Right lobe of liver (tissue), 6 donors: ENCODE data around the gene HDGFL2. TPM values are rescaled to one million over a fixed set of nuclear protein-coding genes. Genes with fewer than 3 reads are reported as not detected.

Experiments used
- ATAC-seq, 4 donors: fragments of 200-7000 bp; cut with Tn5 transposase; one replicate each; pipeline ENCODE4 v1.9.1; 2020; ENCODE audit warnings: mild to moderate bottlenecking in 4 of 4, moderate library complexity in 4 of 4
- DNase-seq, 3 donors: peaks; one replicate each; pipeline ENCODE4 v3.0.0-alpha.2; 2020
- H3K27ac ChIP-seq, 3 donors: fragments of 200-600 bp; one replicate each; pipeline ENCODE4 v1.8.0; 2022
- H3K27me3 ChIP-seq, 2 donors: fragments of 200-600 bp; one replicate each; pipeline ENCODE4 v1.8.0; 2022
- H3K36me3 ChIP-seq, 4 donors: fragments of 200-600 bp; sonication (generic) in 1 of 4; one replicate each; pipeline versions ENCODE4 v1.5.1 to v1.8.0; 2017 to 2022; ENCODE audit warnings: control low read depth in 1 of 4
- H3K4me1 ChIP-seq, 4 donors: fragments of 200-600 bp; sonication (generic) in 1 of 4; one replicate each; pipeline versions ENCODE4 v1.5.1 to v1.8.0; 2017 to 2022; ENCODE audit warnings: control low read depth in 1 of 4
- H3K4me3 ChIP-seq, 3 donors: fragments of 200-600 bp; one replicate each; pipeline ENCODE4 v1.8.0; 2022
- H3K9me3 ChIP-seq, 4 donors: fragments of 200-600 bp; sonication (generic) in 1 of 4; one replicate each; pipeline versions ENCODE4 v1.5.1 to v1.8.0; 2017 to 2022; ENCODE audit warnings: control low read depth in 1 of 4
- CTCF ChIP-seq, 4 donors: fragments of 200-600 bp in 3 of 4; fragments of 450-650 bp in 1 of 4; IDR thresholded peaks; one replicate each; pipeline versions ENCODE4 v1.5.1 to v1.8.0; 2016 to 2022; ENCODE audit warnings: antibody characterized with exemption in 4 of 4, mild to moderate bottlenecking in 2 of 4
- POLR2A ChIP-seq: fragments of 450-650 bp; IDR thresholded peaks from one replicate; pipeline ENCODE4 v1.6.1; 2017; ENCODE audit warnings: antibody characterized with exemption, mild to moderate bottlenecking
- WGBS: methylation state at CpG from one replicate; pipeline ENCODE4 v1.1.6; 2018; ENCODE audit warnings: low coverage, low lambda C conversion rate; ENCODE audit not compliant: insufficient coverage; ENCODE audit errors: missing lambda C conversion rate; 5-methylcytosine and 5-hydroxymethylcytosine counted together
- intact Hi-C, 2 donors: fragments of 100-400 bp; cut with DNase I; formaldehyde crosslinking; loops; one replicate each; pipeline versions ENCODE4 v1.11.2 to v1.14.1; 2022
- total RNA-seq, 6 experiments: library from RNA; depleted of rRNA in 2 of 6; stranded (reverse); fragments of >200 nt in 2 of 6; fragmentation: NEBNext Ultra II Directional in 3 of 6; extraction: Animal tissue kit (Norgen Biotek cat#: 25700) in 3 of 6; gene quantifications; one replicate each; pipeline versions ENCODE4 v1.1.0 to v1.2.4, GENCODE V29; 2016 to 2023
- donor health status: DM: no; HTN: yes; CAD: no.
- donor health status: DM: no; HTN: no; CAD: no.
- donor health status: DM: no; HTN: no; CAD: no.
- donor health status: DM: no; HTN: yes; CAD: no.
- donor health status: DM: no; HTN: yes; CAD: no.

The HDGFL2 gene
- total RNA-seq, 6 experiments from 2014 or later = 8.4 to 16.3 (median 14.0) TPM

- peak within 1 kb of the TSS in 2 of 3 donors; percentile 28 to 47 for H3K27ac ChIP-seq
- peak; percentile 72 to 89 (median 83) for ATAC-seq
- peaks cover 0 to 23% (median 8%) of the 10 kb centered on the region in 4 donors for H3K36me3 ChIP-seq
- peaks cover 0 to 68% (median 31%) of the 10 kb centered on the region in 4 donors for H3K4me1 ChIP-seq
- no peaks in the 10 kb centered on the region for H3K9me3 ChIP-seq
- WGBS = 44% methylated on average over 16 of the region's 34 CpGs
- H3K27me3 ChIP-seq = no peaks in the 10 kb centered on the region
- TF ChIP-seq CTCF (IDR thresholded peaks at IDR 0.05) (peak in 1 of 4 donors; percentile 1), POLR2A (peak; percentile 97)
- intact Hi-C loops = no loop called here
- peak within 1 kb of the TSS in 2 of 3 donors; percentile 26 to 37 for H3K4me3 ChIP-seq
- DNase-seq = peak; percentile 89 to 95 (median 95)
Measured at GRCh38 chr19:4518345-4519171, 46.5 kb downstream of the HDGFL2 start, which contains the start of gene PLIN4. Gene PLIN4, minus strand, starts transcription at chr19:4518486. Its CDS starts 214 bp downstream, at chr19:4518272.

- 86% methylated on average over 1 of the region's 6 CpGs for WGBS
- intact Hi-C loops = no loop called here
- H3K9me3 ChIP-seq = no peaks in the 10 kb centered on the region
- ATAC-seq (no peak), DNase-seq (no peak)
- H3K27me3 ChIP-seq = no peaks in the 10 kb centered on the region
- H3K4me1 ChIP-seq = peaks cover 0 to 73% (median 34%) of the 10 kb centered on the region in 4 donors
- TF ChIP-seq CTCF (IDR thresholded peaks at IDR 0.05) (no peak), POLR2A (no peak)
- H3K27ac ChIP-seq = peak overlapping the region in 2 of 3 donors; percentile 28 to 47
- H3K36me3 ChIP-seq = peaks cover 0 to 17% (median 5%) of the 10 kb centered on the region in 4 donors
- no peak overlapping the region for H3K4me3 ChIP-seq
Measured at GRCh38 chr19:4519172-4519496, 47.0 kb downstream of the HDGFL2 start.

DNA sequence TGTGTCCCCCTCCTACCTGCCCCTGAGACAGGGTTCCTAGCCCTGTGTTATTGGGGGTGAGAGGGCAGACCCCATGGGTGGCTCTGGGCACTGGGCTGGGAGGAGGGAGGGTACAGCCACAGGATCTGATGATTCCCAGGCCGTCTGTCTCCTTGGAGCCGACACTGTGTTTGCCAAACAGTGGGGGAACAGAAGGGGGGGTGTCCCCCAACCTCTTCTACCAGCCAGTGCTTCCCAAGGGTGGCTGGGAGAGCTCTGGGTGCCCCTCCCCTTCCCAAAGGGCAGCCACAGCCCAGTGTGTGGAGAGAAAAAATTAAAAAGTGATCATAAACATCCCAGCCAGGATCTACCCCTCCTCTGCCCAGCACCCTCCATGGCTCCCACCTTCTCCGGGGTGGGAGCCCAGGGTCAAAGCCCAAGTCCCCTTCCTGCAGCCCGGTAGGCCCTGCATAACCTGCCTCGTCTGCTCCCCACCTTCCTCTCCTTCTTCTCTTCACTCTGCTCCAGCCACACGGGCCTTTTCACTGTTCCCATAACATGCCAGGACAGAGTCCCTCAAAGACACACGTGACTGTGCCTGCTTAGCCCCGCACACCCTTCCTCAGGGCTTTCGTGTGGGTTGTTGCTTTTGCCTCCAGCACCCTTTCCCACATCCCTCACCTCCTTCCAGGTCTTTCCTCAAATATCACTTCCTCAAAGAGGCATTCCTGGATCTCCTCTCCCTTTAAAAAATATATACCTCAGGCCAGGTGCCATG lies 47.6 kb downstream of the HDGFL2 start:
- H3K9me3 ChIP-seq = no peaks in the 10 kb centered on the region
- H3K27ac ChIP-seq = peak overlapping the region in 2 of 3 donors; percentile 28 to 47
- intact Hi-C loops = no loop called here
- TF ChIP-seq CTCF (IDR thresholded peaks at IDR 0.05) (no peak), POLR2A (no peak)
- H3K36me3 ChIP-seq = peaks cover 0 to 15% (median 4%) of the 10 kb centered on the region in 4 donors
- DNase-seq (no peak), ATAC-seq (no peak)
- H3K4me1 ChIP-seq = peaks cover 0 to 73% (median 34%) of the 10 kb centered on the region in 4 donors
- H3K4me3 ChIP-seq = no peak overlapping the region
- 51% methylated on average over 7 of the region's 9 CpGs for WGBS
- no peaks in the 10 kb centered on the region for H3K27me3 ChIP-seq

DNA sequence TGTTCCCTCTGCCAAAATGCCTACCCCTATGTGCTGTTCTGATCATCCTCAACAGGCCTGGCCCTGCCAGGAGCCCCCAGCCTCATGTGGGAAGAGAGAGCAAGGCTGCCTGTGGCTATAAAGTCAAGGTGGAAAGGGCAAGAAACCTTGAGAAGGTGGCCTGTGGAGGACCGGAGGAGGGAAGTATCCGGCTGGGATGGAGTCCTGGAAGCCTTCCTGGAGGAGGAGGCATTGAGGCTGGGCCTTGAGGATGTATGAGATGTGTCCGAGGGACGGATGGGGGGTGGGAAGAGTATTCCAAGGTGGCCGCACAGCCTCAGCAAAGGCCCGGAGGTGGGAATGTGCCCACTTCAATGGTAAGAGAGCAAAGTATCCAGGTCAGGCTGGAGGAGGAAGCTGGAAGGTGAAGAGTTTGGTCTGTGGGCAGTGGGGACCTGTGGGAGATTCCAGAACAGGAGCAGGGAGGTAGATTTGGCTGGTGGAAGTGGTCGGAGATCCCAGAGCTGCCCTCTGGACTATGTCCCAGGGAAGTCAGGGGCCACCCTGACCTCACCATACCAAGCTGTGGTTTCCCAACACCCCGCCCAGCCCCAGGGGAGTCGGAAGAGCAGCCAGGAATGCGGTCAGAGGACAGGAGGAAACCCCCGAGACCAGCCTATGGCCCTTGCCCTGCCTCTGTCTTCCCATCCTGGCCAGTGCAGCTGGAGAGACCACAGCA lies 49.2 kb downstream of the HDGFL2 start:
- Histone ChIP-seq H3K27ac (peak overlapping the region in 2 of 3 donors; percentile 51 to 53), H3K4me3 (no peak overlapping the region), H3K9me3 (no peaks in the 10 kb centered on the region), H3K27me3 (no peaks in the 10 kb centered on the region), H3K36me3 (peaks cover 0 to 4% (median under 1%) of the 10 kb centered on the region in 4 donors), H3K4me1 (peaks cover 0 to 71% (median 34%) of the 10 kb centered on the region in 4 donors)
- TF ChIP-seq CTCF (IDR thresholded peaks at IDR 0.05) = no peak
- TF ChIP-seq POLR2A = no peak
- WGBS = 67% methylated on average over 5 of the region's 11 CpGs
- intact Hi-C loops = no loop called here
- ATAC-seq = peak; percentile 12 to 42 (median 34)
- peak; percentile 72 to 79 (median 79) for DNase-seq
